CD8-positive, alpha-beta memory T cell (primary cell): ENCODE data around the gene SLC22A7. TPM values are rescaled to one million over a fixed set of nuclear protein-coding genes. Genes with fewer than 3 reads are reported as not detected.
A peak's percentile ranks its signal among the peaks of the same experiment; 100 is the strongest.

Source experiments
- CTCF ChIA-PET: fragments of 350-600 bp; sonication (Branson Sonifier 250); formaldehyde crosslinking; loops from one replicate; lab custom pipeline; 2021; ENCODE audit warnings: antibody characterized with exemption; lab: Charles Lee
- POLR2A ChIA-PET: fragments of 350-600 bp; sonication (Branson Sonifier 250); formaldehyde crosslinking; loops from one replicate; lab custom pipeline; 2021; ENCODE audit warnings: antibody characterized with exemption; lab: Charles Lee
- DNase-seq, 5 donors: peaks; one replicate each; pipeline versions ENCODE4 v3.0.0 to v3.0.0-alpha.2; 2020 to 2022; ENCODE audit warnings: mixed read lengths in 1 of 5
- H3K27ac ChIP-seq: one replicate; pipeline ENCODE4 v1.7.0; 2013; ENCODE audit warnings: low read depth, mild to moderate bottlenecking, low read length, moderate library complexity
- H3K27me3 ChIP-seq: 2 replicates; pipeline ENCODE4 v1.7.0; 2013; ENCODE audit warnings: low read length, mild to moderate bottlenecking; ENCODE audit not compliant: insufficient read depth, poor library complexity, severe bottlenecking
- H3K36me3 ChIP-seq: 2 replicates; pipeline ENCODE4 v1.7.0; 2013; ENCODE audit warnings: mild to moderate bottlenecking, low read length, moderate library complexity; ENCODE audit not compliant: insufficient read depth
- H3K4me1 ChIP-seq: 2 replicates; pipeline ENCODE4 v1.7.0; 2013; ENCODE audit warnings: mild to moderate bottlenecking, low read length, moderate library complexity; ENCODE audit not compliant: insufficient read depth
- H3K4me3 ChIP-seq: 2 replicates; pipeline ENCODE4 v1.7.0; 2013; ENCODE audit warnings: mild to moderate bottlenecking, low read length
- H3K9me3 ChIP-seq: 2 replicates; pipeline ENCODE4 v1.7.0; 2013; ENCODE audit warnings: mild to moderate bottlenecking, low read length
- H3K27ac Mint-ChIP-seq, 8 donors: one replicate each; pipeline ENCODE4 v1.8.0; 2020 to 2021; ENCODE audit warnings: mixed read lengths in 8 of 8, mild to moderate bottlenecking in 6 of 8, inconsistent platforms in 3 of 8, moderate library complexity in 3 of 8
- H3K27me3 Mint-ChIP-seq, 2 donors: one replicate each; pipeline ENCODE4 v1.8.0; 2020 to 2021; ENCODE audit warnings: mixed read lengths in 2 of 2, mild to moderate bottlenecking in 1 of 2, moderate library complexity in 1 of 2
- H3K36me3 Mint-ChIP-seq, 3 donors: one replicate each; pipeline ENCODE4 v1.8.0; 2020 to 2021; ENCODE audit warnings: mixed read lengths in 3 of 3, inconsistent platforms in 1 of 3, mild to moderate bottlenecking in 1 of 3
- H3K4me1 Mint-ChIP-seq, 3 donors: one replicate each; pipeline ENCODE4 v1.8.0; 2020 to 2021; ENCODE audit warnings: mixed read lengths in 3 of 3, inconsistent platforms in 1 of 3, mild to moderate bottlenecking in 1 of 3
- H3K4me3 Mint-ChIP-seq, 7 donors: one replicate each; pipeline ENCODE4 v1.8.0; 2020 to 2021; ENCODE audit warnings: mixed read lengths in 7 of 7, mild to moderate bottlenecking in 6 of 7, moderate library complexity in 4 of 7, inconsistent platforms in 2 of 7
- H3K9me3 Mint-ChIP-seq, 5 donors: one replicate each; pipeline ENCODE4 v1.8.0; 2020 to 2022; ENCODE audit warnings: mixed read lengths in 5 of 5, mild to moderate bottlenecking in 3 of 5, moderate library complexity in 2 of 5, inconsistent platforms in 1 of 5
- polyA plus RNA-seq: library from polyadenylated mRNA; unstranded; fragments of 300-500 nt; fragmentation: Illumina TruSeq; gene quantifications from one replicate; pipeline ENCODE4 v1.2.3, GENCODE V29; 2021
- total RNA-seq, 2 experiments: library from RNA; stranded (reverse); gene quantifications; one replicate each; pipeline ENCODE4 v1.2.3, GENCODE V29; 2021

SLC22A7 gene
- total and polyA plus RNA-seq, 3 experiments from 2014 or later = not detected

GRCh38 chr6:43303751-43304331 lies 5.8 kb downstream of the SLC22A7 start:
- CTCF ChIA-PET = interaction anchor here (1.6 kb wide), 1 partner anchor 75 kb away, joined by 4 read pairs; the partner anchor contains the start of gene DNPH1
- Histone ChIP-seq H3K4me1 (peaks cover 9% of the 10 kb centered on the region), H3K9me3 (no peaks in the 10 kb centered on the region), H3K27ac (no peak overlapping the region), H3K27me3 (peaks cover 3% of the 10 kb centered on the region), H3K4me3 (no peak overlapping the region), H3K36me3 (no peaks in the 10 kb centered on the region)
- peaks cover 10 to 28% of the 10 kb centered on the region in 2 donors for H3K27me3 Mint-ChIP-seq
- DNase-seq = no peak
- peaks cover 3 to 13% (median 3%) of the 10 kb centered on the region in 3 donors for H3K4me1 Mint-ChIP-seq
- POLR2A ChIA-PET = no interaction called here
- no peaks in the 10 kb centered on the region for H3K9me3 Mint-ChIP-seq
- H3K4me3 Mint-ChIP-seq = no peak overlapping the region
- peak overlapping the region in 1 of 8 donors; percentile 31 for H3K27ac Mint-ChIP-seq
- no peaks in the 10 kb centered on the region for H3K36me3 Mint-ChIP-seq

- Histone ChIP-seq H3K4me3 (no peak overlapping the region), H3K9me3 (no peaks in the 10 kb centered on the region), H3K4me1 (peaks cover 14% of the 10 kb centered on the region), H3K27me3 (no peaks in the 10 kb centered on the region), H3K36me3 (no peaks in the 10 kb centered on the region), H3K27ac (no peak overlapping the region)
- ChIA-PET POLR2A (no interaction called here), CTCF (no interaction called here)
- Mint-ChIP-seq H3K27ac (peak overlapping the region in 1 of 8 donors; percentile 31), H3K36me3 (no peaks in the 10 kb centered on the region), H3K27me3 (peaks cover 6 to 23% of the 10 kb centered on the region in 2 donors), H3K4me3 (no peak overlapping the region), H3K9me3 (no peaks in the 10 kb centered on the region), H3K4me1 (peaks cover 3 to 19% (median 8%) of the 10 kb centered on the region in 3 donors)
- DNase-seq = no peak
These were observed 6.3 kb downstream of the SLC22A7 start for GRCh38 chr6:43304361-43304760.

- peaks cover 15% of the 10 kb centered on the region for H3K4me1 ChIP-seq
- CTCF ChIA-PET = no interaction called here
- no peaks in the 10 kb centered on the region for H3K36me3 ChIP-seq
- no peak overlapping the region for H3K27ac ChIP-seq
- Mint-ChIP-seq H3K27ac (no peak overlapping the region), H3K9me3 (no peaks in the 10 kb centered on the region), H3K27me3 (peaks cover 5 to 18% of the 10 kb centered on the region in 2 donors), H3K4me3 (no peak overlapping the region), H3K36me3 (no peaks in the 10 kb centered on the region), H3K4me1 (peaks cover 3 to 19% (median 8%) of the 10 kb centered on the region in 3 donors)
- POLR2A ChIA-PET = no interaction called here
- H3K4me3 ChIP-seq = no peak overlapping the region
- H3K9me3 ChIP-seq = no peaks in the 10 kb centered on the region
- no peak for DNase-seq
- H3K27me3 ChIP-seq = no peaks in the 10 kb centered on the region
These were observed 6.8 kb downstream of the SLC22A7 start for GRCh38 chr6:43304882-43305281.

DNA sequence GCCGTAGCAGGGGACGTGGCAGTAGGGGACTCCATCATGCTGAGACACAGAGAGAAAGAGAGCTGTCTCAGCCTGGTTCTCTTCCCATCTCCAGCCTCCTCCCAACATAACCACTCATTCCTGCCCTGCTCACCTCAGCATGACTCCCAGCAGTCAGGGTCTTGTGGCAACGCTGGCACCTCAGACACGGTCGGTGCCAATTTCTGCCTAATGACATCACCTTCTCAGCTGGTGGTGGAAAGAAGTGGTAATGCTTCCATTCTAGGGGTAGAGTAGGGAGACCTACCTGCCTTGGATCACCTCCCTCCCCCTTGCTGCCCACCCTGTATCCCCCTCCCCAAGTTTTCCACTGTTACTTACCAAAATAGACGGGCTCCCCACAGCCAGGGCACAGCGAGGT lies 8.0 kb downstream of the SLC22A7 start:
- Mint-ChIP-seq H3K27me3 (peaks cover 7 to 18% of the 10 kb centered on the region in 2 donors), H3K4me1 (peaks cover 3 to 19% (median 8%) of the 10 kb centered on the region in 3 donors), H3K9me3 (no peaks in the 10 kb centered on the region), H3K27ac (peak overlapping the region in 1 of 8 donors; percentile 37), H3K4me3 (no peak overlapping the region), H3K36me3 (no peaks in the 10 kb centered on the region)
- ChIA-PET CTCF (interaction anchor here (1.2 to 4.1 kb wide), 2 partner anchors 80 to 92 kb away, joined by 3 to 18 read pairs; no protein-coding TSS in a partner anchor), POLR2A (no interaction called here)
- peaks cover 15% of the 10 kb centered on the region for H3K4me1 ChIP-seq
- H3K9me3 ChIP-seq = no peaks in the 10 kb centered on the region
- no peak for DNase-seq
- H3K36me3 ChIP-seq = no peaks in the 10 kb centered on the region
- no peak overlapping the region for H3K27ac ChIP-seq
- H3K4me3 ChIP-seq = no peak overlapping the region
- no peaks in the 10 kb centered on the region for H3K27me3 ChIP-seq

DNA sequence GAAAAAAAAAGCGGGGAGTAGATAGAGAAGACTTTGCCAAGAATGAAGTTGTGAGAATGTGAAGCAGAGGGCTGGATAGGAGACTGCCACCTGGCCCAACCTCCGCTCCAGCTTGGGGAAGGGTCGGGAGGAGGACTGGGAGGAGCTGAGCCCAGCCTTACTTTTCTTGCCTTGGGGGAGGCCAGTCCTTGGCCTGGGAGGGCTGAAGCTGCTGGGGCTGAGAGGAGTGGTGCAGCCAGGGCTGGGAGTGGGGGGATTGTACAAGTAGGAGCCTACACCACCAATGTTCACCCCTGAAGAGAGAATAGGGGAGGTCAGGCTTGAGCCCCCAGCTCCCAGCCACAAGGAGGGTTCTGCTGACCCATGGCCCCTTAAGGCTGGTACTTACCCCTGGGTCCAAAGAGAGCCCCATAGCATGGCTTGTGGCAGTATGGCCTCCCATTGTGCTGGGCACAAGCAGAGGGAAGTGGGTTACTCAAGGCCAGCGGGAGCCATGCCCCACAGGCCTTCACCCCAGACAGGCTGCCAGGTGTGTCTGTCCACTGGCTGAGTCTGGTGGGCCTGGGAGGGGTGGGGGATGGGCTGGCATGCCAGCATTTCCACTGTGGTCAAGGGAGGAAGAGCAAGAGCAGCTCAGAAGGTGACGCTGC lies 9.5 kb downstream of the SLC22A7 start:
- no peaks in the 10 kb centered on the region for H3K36me3 Mint-ChIP-seq
- H3K27ac Mint-ChIP-seq = peak overlapping the region in 3 of 8 donors; percentile 46 to 52 (median 50)
- Histone ChIP-seq H3K4me3 (no peak overlapping the region), H3K9me3 (no peaks in the 10 kb centered on the region), H3K27me3 (no peaks in the 10 kb centered on the region), H3K36me3 (no peaks in the 10 kb centered on the region), H3K27ac (no peak overlapping the region), H3K4me1 (peaks cover 15% of the 10 kb centered on the region)
- CTCF ChIA-PET = interaction anchor here (0.9 to 4.1 kb wide), 5 partner anchors 11 to 199 kb away, joined by 3 to 18 read pairs (median 4); no protein-coding TSS in a partner anchor
- H3K4me3 Mint-ChIP-seq = peak overlapping the region in 3 of 7 donors; percentile 7 to 52 (median 21)
- H3K9me3 Mint-ChIP-seq = no peaks in the 10 kb centered on the region
- H3K27me3 Mint-ChIP-seq = peaks cover 8 to 13% of the 10 kb centered on the region in 2 donors
- POLR2A ChIA-PET = interaction anchor here (0.6 kb wide), 1 partner anchor 90 kb away, joined by 5 read pairs; no protein-coding TSS in a partner anchor
- no peak for DNase-seq
- peaks cover 3 to 19% (median 8%) of the 10 kb centered on the region in 3 donors for H3K4me1 Mint-ChIP-seq

GRCh38 chr6:43308101-43308989 lies 10.3 kb downstream of the SLC22A7 start, which contains the start of gene CRIP3:
Gene CRIP3, minus strand, starts transcription at chr6:43308826. Its CDS starts 34 bp downstream, at chr6:43308792.
- DNase-seq = peak; percentile 22 to 61 (median 28)
- no peak within 1 kb of the TSS for H3K27ac ChIP-seq
- H3K27me3 ChIP-seq = no peaks in the 10 kb centered on the region
- no peaks in the 10 kb centered on the region for H3K9me3 ChIP-seq
- Mint-ChIP-seq H3K27ac (peak within 1 kb of the TSS in 4 of 8 donors; percentile 38 to 61 (median 54)), H3K4me3 (peak within 1 kb of the TSS; percentile 75 to 83 (median 78)), H3K36me3 (no peaks in the 10 kb centered on the region), H3K9me3 (no peaks in the 10 kb centered on the region), H3K4me1 (peaks cover 3 to 19% (median 8%) of the 10 kb centered on the region in 3 donors), H3K27me3 (peaks cover 8 to 13% of the 10 kb centered on the region in 2 donors)
- CTCF ChIA-PET = interaction anchor here (0.9 to 4.1 kb wide), 11 partner anchors 11 to 198 kb away, joined by 3 to 18 read pairs (median 4); partner anchors contain the start of genes ABCC10, DNPH1, SLC22A7 and ZNF318
- H3K4me3 ChIP-seq = peak within 1 kb of the TSS; percentile 64
- peaks cover 15% of the 10 kb centered on the region for H3K4me1 ChIP-seq
- POLR2A ChIA-PET = interaction anchor here (0.9 kb wide), 1 partner anchor 61 kb away, joined by 3 read pairs; the partner anchor contains the start of gene ZNF318
- no peaks in the 10 kb centered on the region for H3K36me3 ChIP-seq

DNA sequence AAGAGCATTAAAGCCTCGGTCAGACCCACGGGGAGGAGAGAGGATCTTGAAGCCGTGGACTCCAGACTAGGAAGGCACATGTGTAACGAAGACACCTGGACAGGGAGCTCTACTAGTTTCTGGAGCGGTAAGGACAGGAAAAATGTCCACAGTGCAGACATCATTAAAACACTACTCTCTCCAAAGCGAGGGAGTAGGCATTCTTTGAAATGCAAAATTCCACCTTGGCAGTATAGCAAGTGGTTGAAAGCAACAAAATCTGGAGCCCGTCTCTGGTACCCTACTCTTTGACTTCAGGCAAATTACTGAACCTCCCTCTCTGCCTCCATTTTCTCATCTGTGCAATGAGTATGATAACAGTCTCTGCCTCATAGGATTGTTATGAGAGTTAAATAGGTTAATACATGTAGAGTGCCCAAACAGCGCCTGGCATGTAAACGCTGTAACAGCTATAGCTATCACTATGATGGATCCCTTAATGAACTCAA lies 11.0 kb downstream of the SLC22A7 start:
- Histone ChIP-seq H3K36me3 (no peaks in the 10 kb centered on the region), H3K27me3 (no peaks in the 10 kb centered on the region), H3K9me3 (no peaks in the 10 kb centered on the region), H3K4me1 (peaks cover 15% of the 10 kb centered on the region), H3K4me3 (peak overlapping the region; percentile 64), H3K27ac (no peak overlapping the region)
- no peak for DNase-seq
- ChIA-PET CTCF (interaction anchor here (0.9 to 4.1 kb wide), 9 partner anchors 11 to 118 kb away, joined by 3 to 18 read pairs (median 4); partner anchors contain the start of genes ABCC10, DNPH1, SLC22A7 and ZNF318), POLR2A (interaction anchor here (0.9 kb wide), 1 partner anchor 60 kb away, joined by 3 read pairs; the partner anchor contains the start of gene ZNF318)
- Mint-ChIP-seq H3K9me3 (no peaks in the 10 kb centered on the region), H3K36me3 (no peaks in the 10 kb centered on the region), H3K27ac (peak overlapping the region in 3 of 8 donors; percentile 38 to 60 (median 47)), H3K4me1 (peaks cover 3 to 19% (median 8%) of the 10 kb centered on the region in 3 donors), H3K27me3 (peaks cover 8 to 13% of the 10 kb centered on the region in 2 donors), H3K4me3 (peak overlapping the region; percentile 75 to 83 (median 78))
